KBM-7 (cell line): ENCODE results near the gene CYP4F8.
A peak's percentile ranks its signal among the peaks of the same experiment; 100 is the strongest.
"Not testable (repeated sequence)": the region's sequence is repeated elsewhere in the genome, so short reads cannot be mapped to it uniquely, and the experiment has no call there.

Experiments used
- DNase-seq: peaks from one replicate; pipeline ENCODE4 v3.0.0-alpha.2; 2015
- in situ Hi-C: fragments of 300-500 bp; cut with MboI; formaldehyde crosslinking; loops from 2 replicates; pipeline ENCODE4 v1.14.3; 2020; ENCODE audit warnings: low sequenced_read_pairs, low pct_unique_long_range_greater_than_20kb, mixed read lengths

The CYP4F8 gene, protein sequence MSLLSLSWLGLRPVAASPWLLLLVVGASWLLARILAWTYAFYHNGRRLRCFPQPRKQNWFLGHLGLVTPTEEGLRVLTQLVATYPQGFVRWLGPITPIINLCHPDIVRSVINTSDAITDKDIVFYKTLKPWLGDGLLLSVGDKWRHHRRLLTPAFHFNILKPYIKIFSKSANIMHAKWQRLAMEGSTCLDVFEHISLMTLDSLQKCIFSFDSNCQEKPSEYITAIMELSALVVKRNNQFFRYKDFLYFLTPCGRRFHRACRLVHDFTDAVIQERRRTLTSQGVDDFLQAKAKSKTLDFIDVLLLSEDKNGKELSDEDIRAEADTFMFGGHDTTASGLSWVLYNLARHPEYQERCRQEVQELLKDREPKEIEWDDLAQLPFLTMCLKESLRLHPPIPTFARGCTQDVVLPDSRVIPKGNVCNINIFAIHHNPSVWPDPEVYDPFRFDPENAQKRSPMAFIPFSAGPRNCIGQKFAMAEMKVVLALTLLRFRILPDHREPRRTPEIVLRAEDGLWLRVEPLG

DNA sequence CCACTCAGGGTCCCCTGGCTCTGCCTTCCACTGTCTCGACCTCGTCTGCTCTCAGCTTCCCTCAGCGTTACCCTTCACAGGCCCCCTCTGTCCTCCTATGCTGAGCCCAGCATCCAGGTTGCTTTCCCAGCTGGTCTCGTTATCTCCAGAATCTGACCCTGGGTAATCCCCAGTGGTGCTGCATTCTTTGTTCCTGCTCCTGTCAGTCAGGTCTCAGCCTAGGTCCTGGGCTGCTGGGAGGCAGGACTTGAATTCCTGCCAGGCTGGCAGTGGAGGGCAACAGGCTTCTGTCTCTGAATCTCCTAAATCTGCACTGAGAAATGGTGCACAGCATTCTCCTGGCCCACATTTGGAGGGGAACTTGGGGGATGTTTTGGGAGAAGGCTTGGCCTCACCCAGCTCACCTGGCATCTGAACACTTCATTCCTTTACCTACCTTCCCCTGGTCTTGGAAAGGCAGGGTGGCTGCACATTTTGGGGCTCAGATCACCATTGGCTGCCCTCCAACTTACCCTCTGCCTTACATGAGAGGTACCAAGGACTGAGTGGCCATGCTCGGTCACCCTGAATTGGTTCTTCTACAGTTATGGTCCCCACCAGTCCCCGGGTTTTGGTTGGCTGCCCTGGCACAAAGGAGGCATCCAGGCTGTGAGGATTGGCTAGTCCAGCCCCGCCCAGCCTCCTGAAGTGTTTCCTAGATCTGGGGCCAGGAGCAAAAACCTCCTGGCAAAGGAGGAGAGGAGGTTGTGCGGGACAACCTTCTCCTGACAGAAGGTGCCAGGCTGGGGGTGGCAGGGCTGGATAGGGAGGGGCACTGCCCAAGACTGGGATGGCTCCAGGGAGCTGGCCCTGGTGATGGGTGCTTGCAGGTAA is at the start of gene CYP4F8:
TSS of gene CYP4F8 (plus strand) at position 712 of the 873 bp plus-strand sequence. CDS start 399 bp downstream, outside the sequence.
- in situ Hi-C loops: no loop called here
- DNase-seq: no peak

- in situ Hi-C loops: no loop called here
- DNase-seq: no peak
Measured at GRCh38 chr19:15570420-15570819, 44.6 kb upstream of the CYP4F8 start.

DNA sequence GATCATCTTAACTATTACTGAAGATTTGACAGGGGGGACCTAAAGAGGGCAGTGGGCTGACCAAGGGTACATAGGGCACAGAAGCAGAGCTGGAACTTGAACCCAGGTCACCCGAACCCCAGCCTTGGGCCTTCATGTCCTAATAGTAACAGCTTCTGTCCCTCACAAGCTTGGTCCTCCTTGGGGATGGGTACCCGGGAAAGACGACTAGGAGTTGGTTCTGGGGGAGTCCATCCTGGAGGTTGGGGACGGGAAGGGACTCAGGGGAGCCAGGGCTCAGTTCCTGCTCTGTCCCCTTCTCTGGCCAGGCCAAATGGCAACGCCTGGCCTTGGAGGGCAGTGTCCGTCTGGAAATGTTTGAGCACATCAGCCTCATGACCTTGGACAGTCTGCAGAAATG is 39.6 kb upstream of the CYP4F8 start:
- in situ Hi-C loops: no loop called here
- no peak for DNase-seq

- no peak for DNase-seq
- in situ Hi-C loops: no loop called here
Measured at GRCh38 chr19:15576526-15577156, 38.4 kb upstream of the CYP4F8 start.

GRCh38 chr19:15577184-15577771 is 37.7 kb upstream of the CYP4F8 start:
- no peak for DNase-seq
- in situ Hi-C loops: no loop called here

DNA sequence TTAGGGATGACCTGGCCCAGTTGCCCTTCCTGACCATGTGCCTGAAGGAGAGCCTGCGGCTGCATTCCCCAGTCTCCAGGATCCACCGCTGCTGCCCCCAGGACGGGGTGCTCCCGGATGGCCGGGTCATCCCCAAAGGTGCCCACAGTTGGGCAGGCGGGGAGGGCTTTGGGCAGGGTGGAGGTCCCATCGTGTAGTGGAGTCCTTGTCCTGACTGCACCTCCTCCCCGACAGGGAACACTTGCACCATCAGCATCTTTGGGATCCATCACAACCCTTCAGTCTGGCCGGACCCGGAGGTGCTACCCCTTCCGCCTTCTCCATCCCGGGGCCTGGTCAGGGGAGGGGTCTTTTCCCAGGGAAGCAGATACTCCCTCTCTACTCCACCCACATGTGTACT is 31.7 kb upstream of the CYP4F8 start:
- in situ Hi-C loops: no loop called here
- DNase-seq: no peak

GRCh38 chr19:15584095-15584494 is 30.9 kb upstream of the CYP4F8 start:
- in situ Hi-C loops: no loop called here
- no peak for DNase-seq

GRCh38 chr19:15584541-15585115 is 30.4 kb upstream of the CYP4F8 start:
- in situ Hi-C loops: no loop called here

GRCh38 chr19:15587663-15588062 is 27.4 kb upstream of the CYP4F8 start:
- in situ Hi-C loops: no loop called here
- DNase-seq: peak; percentile 72

More at GRCh38 chr19:15584541-15585115, 30.4 kb upstream of the CYP4F8 start:
- DNase-seq: peak; percentile 88

GRCh38 chr19:15588265-15588664 is 26.8 kb upstream of the CYP4F8 start:
- DNase-seq: no peak
- in situ Hi-C loops: no loop called here

DNA sequence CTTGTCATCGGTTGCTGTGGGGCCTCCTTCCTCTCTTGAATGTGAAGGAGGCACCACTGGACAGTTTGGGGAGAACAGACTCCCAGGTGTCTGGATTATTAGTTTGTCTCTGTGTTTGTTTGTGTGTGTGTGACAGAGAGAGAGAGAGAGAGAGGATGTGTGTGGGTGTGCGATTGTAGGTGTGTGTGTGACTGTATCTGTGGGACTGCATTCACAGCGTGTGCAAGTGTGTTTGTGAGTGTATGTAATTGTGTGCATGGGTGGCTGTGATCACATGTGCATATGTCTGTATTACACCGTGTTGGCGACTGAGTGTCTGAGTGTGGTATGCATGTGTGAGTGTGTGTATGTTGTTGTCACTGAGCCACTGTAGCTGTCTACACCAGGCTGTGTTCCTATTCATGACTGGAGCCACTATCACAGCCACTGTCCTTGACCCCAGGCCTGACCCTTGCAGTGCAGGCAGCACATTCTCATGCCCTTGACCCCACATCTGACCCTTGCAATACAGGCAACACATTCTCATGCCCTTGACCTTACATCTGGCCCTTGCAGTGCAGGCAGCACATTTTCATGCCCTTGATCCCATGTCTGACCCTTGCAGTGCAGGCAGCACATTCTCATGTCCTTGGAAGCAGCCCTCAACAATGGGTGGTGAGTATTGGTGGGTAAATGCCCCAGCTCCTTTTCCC is 25.1 kb upstream of the CYP4F8 start:
- DNase-seq: no peak
- in situ Hi-C loops: no loop called here

- DNase-seq: no peak
- in situ Hi-C loops: no loop called here
Measured at GRCh38 chr19:15591796-15592195, 23.2 kb upstream of the CYP4F8 start.

- DNase-seq, in situ Hi-C loops: not testable (repeated sequence)
Measured at GRCh38 chr19:15592506-15592905, 22.5 kb upstream of the CYP4F8 start.

- in situ Hi-C loops, DNase-seq: not testable (repeated sequence)
Measured at GRCh38 chr19:15593766-15594165, 21.3 kb upstream of the CYP4F8 start.

DNA sequence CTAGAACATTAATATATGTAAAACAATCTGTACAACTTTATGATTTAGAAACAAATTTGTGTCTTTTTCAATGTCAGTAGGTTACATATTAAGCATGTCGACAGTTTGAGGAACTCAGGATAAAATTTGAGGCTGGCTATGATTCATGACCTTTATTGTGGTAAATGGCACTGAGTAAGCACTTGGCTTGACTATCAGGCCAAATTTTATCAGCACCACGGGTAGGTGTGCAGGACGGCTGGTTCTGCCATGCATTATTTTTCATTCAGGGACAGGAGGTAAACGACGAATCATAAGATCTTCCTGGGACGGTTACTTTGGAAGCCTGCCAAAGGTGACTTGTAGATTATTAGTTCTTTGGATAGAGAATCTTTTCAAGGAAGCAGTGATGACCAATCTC is 19.9 kb upstream of the CYP4F8 start:
- in situ Hi-C loops: no loop called here
- DNase-seq: no peak

DNA sequence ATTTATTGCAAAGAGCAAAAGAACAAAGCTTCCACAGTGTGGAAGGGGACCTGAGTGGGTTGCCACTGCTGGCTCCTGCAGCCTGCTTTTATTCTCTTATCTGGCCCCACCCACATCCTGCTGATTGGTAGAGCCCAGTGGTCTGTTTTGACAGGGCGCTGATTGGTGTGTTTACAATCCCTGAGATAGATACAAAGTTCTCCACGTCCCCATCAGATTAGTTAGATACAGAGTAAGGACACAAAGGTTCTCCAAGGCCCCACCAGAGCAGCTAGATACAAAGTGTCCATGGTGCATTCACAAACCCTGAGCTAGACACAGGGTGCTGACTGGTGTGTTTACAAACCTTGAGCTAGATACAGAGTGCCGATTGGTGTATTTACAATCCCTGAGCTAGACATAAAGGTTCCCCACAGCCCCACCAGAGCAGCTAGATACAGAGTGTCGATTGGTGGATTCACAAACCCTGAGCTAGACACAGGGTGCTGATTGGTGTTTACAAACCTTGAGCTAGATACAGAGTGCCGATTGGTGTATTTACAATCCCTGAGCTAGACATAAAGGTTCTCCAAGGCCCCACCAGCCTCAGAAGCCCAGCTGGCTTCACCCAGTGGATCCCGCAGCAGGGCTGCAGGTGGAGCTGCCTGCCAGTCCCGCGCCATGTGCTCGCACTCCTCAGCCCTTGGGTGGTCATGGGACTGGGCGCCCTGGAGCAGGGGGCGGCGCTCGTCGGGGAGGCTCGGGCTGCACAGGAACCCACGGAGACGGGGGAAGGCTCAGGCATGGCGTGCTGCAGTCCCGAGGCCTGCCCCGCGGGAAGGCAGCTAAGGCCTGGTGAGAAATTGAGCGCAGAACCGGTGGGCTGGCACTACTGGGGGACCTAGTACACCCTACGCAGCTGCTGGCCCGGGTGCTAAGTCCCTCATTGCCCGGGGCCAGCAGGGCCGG is 6.8 kb upstream of the CYP4F8 start:
- in situ Hi-C loops, DNase-seq: not testable (repeated sequence)

DNA sequence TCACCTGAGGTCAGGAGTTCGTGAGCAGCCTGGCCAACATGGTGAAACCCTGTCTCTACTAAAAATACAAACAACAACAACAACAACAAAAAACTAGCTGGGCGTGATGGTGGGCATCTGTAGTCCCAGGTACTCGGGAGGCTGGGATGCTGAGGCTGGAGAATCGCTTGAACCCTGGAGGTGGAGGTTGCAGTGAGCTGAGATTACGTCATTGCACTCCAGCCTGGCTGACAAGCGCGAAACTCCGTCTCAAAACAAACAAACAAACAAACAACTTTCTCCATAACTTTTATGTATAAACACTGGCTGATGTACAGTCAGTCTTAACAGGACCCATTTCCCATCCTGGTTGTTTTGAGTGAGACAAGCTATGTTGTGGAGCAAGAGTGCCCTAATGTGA is 5.8 kb upstream of the CYP4F8 start:
- DNase-seq: no peak
- in situ Hi-C loops: no loop called here
